Measurements from ENCODE around the gene CNOT9.

Gene CNOT9

DNA sequence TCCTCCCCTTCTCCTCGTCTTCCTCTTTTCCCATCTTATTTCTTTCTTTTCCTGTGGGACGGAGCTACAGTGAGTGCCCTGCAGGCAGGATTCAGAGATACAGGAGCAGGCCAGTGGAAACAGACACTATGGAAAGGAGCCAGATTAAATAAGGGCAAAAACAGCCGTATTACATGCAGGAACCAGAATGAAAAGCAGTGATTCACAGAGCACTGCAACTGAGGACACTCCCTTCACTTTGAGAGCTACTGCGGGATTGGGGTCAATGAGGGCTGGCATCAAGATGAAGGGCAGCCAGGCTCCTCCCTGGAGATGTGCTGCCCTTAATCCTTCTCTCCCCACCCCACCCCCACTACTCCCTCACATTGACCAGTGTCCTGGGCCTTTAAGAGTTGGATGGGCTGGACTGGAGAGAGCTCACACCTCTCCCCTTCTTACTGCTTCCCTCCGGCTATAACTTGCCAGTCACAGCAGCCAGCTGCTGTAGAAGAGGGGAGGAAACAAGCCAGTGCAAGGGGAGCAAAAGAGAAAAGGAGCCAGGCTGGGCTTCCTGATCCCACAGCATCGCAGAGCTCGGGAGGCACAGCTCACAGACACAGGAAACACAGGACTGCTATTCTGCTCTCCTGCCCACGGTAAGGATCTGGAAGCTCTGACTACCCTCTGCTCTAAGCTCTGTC is 38.9 kb downstream of the CNOT9 start, which contains the start of gene PLCD4:
TSS of gene PLCD4 (plus strand) at position 464 of the 680 bp plus-strand sequence. CDS start 7,841 bp downstream, outside the sequence.
- no peak within 1 kb of the TSS for H3K27ac Mint-ChIP-seq
- peaks cover 2% of the 10 kb centered on the region for H3K9me3 Mint-ChIP-seq
- DNase-seq (ENCODE audit: low spot score in 2 of 2) (no peak), ATAC-seq (ENCODE audit: low read depth) (no peak)
- H3K4me1 Mint-ChIP-seq, result peaks cover 2% of the 10 kb centered on the region
- H3K4me3 Mint-ChIP-seq, result no peak within 1 kb of the TSS
- peaks cover 2% of the 10 kb centered on the region for H3K36me3 Mint-ChIP-seq
- H3K27me3 Mint-ChIP-seq, result peaks cover 8% of the 10 kb centered on the region

- H3K4me3 Mint-ChIP-seq, result no peak overlapping the region
- peaks cover 4% of the 10 kb centered on the region for H3K27me3 Mint-ChIP-seq
- H3K36me3 Mint-ChIP-seq, result no peaks in the 10 kb centered on the region
- no peak for DNase-seq (ENCODE audit: low spot score in 2 of 2)
- no peak for ATAC-seq (ENCODE audit: low read depth)
- H3K27ac Mint-ChIP-seq, result no peak overlapping the region
- H3K4me1 Mint-ChIP-seq, result no peaks in the 10 kb centered on the region
- no peaks in the 10 kb centered on the region for H3K9me3 Mint-ChIP-seq
Observed at GRCh38 chr2:218615868-218616315, 47.3 kb downstream of the CNOT9 start.

- ATAC-seq (ENCODE audit: low read depth) (no peak), DNase-seq (ENCODE audit: low spot score in 2 of 2) (no peak)
- peaks cover 1% of the 10 kb centered on the region for H3K36me3 Mint-ChIP-seq
- H3K9me3 Mint-ChIP-seq, result no peaks in the 10 kb centered on the region
- no peak overlapping the region for H3K27ac Mint-ChIP-seq
- H3K4me3 Mint-ChIP-seq, result no peak overlapping the region
- H3K27me3 Mint-ChIP-seq, result peaks cover 8% of the 10 kb centered on the region
- peaks cover 3% of the 10 kb centered on the region for H3K4me1 Mint-ChIP-seq
Observed at GRCh38 chr2:218618102-218618860, 49.6 kb downstream of the CNOT9 start.

- no peak for ATAC-seq (ENCODE audit: low read depth)
- Mint-ChIP-seq H3K9me3 (no peaks in the 10 kb centered on the region), H3K27me3 (peaks cover 8% of the 10 kb centered on the region)
Observed at GRCh38 chr2:218621007-218621406, 52.4 kb downstream of the CNOT9 start.

GRCh38 chr2:218622606-218623365 is 54.1 kb downstream of the CNOT9 start:
- Mint-ChIP-seq H3K4me1 (peaks cover 3% of the 10 kb centered on the region), H3K27ac (no peak overlapping the region), H3K9me3 (no peaks in the 10 kb centered on the region), H3K27me3 (peaks cover 8% of the 10 kb centered on the region), H3K4me3 (no peak overlapping the region), H3K36me3 (peaks cover 1% of the 10 kb centered on the region)
- DNase-seq (ENCODE audit: low spot score in 2 of 2), result no peak
- ATAC-seq (ENCODE audit: low read depth), result no peak

More at GRCh38 chr2:218621007-218621406, 52.4 kb downstream of the CNOT9 start:
- Mint-ChIP-seq H3K4me3 (no peak overlapping the region), H3K4me1 (peaks cover 3% of the 10 kb centered on the region), H3K27ac (no peak overlapping the region), H3K36me3 (peaks cover 1% of the 10 kb centered on the region)
- DNase-seq (ENCODE audit: low spot score in 2 of 2), result no peak

DNA sequence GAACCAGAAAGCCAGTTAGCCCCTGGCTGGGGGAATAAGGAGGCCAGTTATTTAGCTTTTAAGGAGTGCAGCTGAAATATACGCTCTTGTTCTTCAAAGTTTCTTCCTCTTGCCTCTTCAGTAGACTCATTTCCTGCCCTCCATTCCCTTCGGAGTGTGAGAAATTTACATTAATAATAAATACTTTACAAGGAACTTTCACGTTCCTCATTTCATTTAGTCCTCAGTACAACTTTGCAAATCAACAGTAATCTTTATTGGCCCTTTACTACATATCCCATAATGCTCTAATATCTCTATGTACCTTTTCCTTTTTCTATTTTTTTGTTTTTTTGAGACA is 54.7 kb downstream of the CNOT9 start:
- peaks cover 8% of the 10 kb centered on the region for H3K27me3 Mint-ChIP-seq
- H3K4me3 Mint-ChIP-seq, result no peak overlapping the region
- H3K27ac Mint-ChIP-seq, result no peak overlapping the region
- no peaks in the 10 kb centered on the region for H3K9me3 Mint-ChIP-seq
- H3K4me1 Mint-ChIP-seq, result peaks cover 3% of the 10 kb centered on the region
- no peak for ATAC-seq (ENCODE audit: low read depth)
- H3K36me3 Mint-ChIP-seq, result peaks cover 1% of the 10 kb centered on the region
- DNase-seq (ENCODE audit: low spot score in 2 of 2), result no peak

- no peak for ATAC-seq (ENCODE audit: low read depth)
- H3K27ac Mint-ChIP-seq, result no peak overlapping the region
Observed at GRCh38 chr2:218626369-218626768, 57.7 kb downstream of the CNOT9 start.

DNA sequence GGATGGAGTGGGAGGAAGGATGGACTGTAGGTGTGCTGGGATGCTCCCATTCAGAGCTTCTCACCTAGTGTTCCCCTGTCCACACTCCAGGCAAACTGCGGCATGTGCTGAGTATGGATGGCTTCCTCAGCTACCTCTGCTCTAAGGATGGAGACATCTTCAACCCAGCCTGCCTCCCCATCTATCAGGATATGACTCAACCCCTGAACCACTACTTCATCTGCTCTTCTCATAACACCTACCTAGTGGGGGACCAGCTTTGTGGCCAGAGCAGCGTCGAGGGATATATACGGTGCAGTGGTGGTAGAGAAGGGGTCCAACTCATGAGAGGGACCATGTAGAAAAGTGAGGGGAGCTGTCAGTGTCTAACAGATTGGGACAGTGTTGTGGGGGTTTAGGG is 59.3 kb downstream of the CNOT9 start:
- Mint-ChIP-seq H3K9me3 (no peaks in the 10 kb centered on the region), H3K27ac (no peak overlapping the region), H3K4me3 (no peak overlapping the region), H3K27me3 (no peaks in the 10 kb centered on the region), H3K36me3 (no peaks in the 10 kb centered on the region), H3K4me1 (no peaks in the 10 kb centered on the region)
- ATAC-seq (ENCODE audit: low read depth) (no peak), DNase-seq (ENCODE audit: low spot score in 2 of 2) (no peak)

More at GRCh38 chr2:218626369-218626768, 57.7 kb downstream of the CNOT9 start:
- H3K4me3 Mint-ChIP-seq, result no peak overlapping the region
- DNase-seq (ENCODE audit: low spot score in 2 of 2), result no peak
- H3K27me3 Mint-ChIP-seq, result peaks cover under 1% of the 10 kb centered on the region
- H3K36me3 Mint-ChIP-seq, result no peaks in the 10 kb centered on the region
- no peaks in the 10 kb centered on the region for H3K4me1 Mint-ChIP-seq
- no peaks in the 10 kb centered on the region for H3K9me3 Mint-ChIP-seq

DNA sequence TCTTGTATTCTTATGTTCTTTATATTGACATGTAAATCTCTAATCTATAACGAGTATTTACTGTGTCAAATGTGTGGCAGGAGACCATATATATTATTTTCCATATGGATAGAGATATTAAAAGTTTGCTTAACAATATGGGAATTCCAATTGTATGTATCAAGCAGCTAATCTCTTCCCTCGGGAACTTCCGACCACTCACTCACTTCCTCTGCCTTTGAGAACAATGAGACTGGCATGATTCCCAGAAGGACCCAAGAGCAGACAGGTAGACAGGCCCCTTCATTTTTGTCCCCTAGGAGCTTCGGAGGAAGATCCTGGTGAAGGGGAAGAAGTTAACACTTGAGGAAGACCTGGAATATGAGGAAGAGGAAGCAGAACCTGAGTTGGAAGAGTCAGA is 63.2 kb downstream of the CNOT9 start:
- no peaks in the 10 kb centered on the region for H3K27me3 Mint-ChIP-seq
- no peaks in the 10 kb centered on the region for H3K4me1 Mint-ChIP-seq
- H3K36me3 Mint-ChIP-seq, result peaks cover 6% of the 10 kb centered on the region
- no peak for DNase-seq (ENCODE audit: low spot score in 2 of 2)
- ATAC-seq (ENCODE audit: low read depth), result no peak
- no peak overlapping the region for H3K27ac Mint-ChIP-seq
- H3K9me3 Mint-ChIP-seq, result no peaks in the 10 kb centered on the region
- no peak overlapping the region for H3K4me3 Mint-ChIP-seq

GRCh38 chr2:218635719-218636118 is 67.1 kb downstream of the CNOT9 start:
- no peak overlapping the region for H3K4me3 Mint-ChIP-seq
- no peaks in the 10 kb centered on the region for H3K27me3 Mint-ChIP-seq
- no peak overlapping the region for H3K27ac Mint-ChIP-seq
- DNase-seq (ENCODE audit: low spot score in 2 of 2) (no peak), ATAC-seq (ENCODE audit: low read depth) (no peak)
- H3K9me3 Mint-ChIP-seq, result no peaks in the 10 kb centered on the region
- H3K4me1 Mint-ChIP-seq, result no peaks in the 10 kb centered on the region
- peaks cover 22% of the 10 kb centered on the region for H3K36me3 Mint-ChIP-seq

GRCh38 chr2:218638372-218638771 is 69.7 kb downstream of the CNOT9 start:
- no peaks in the 10 kb centered on the region for H3K9me3 Mint-ChIP-seq
- DNase-seq (ENCODE audit: low spot score in 2 of 2) (no peak), ATAC-seq (ENCODE audit: low read depth) (no peak)
- no peak overlapping the region for H3K27ac Mint-ChIP-seq
- H3K27me3 Mint-ChIP-seq, result no peaks in the 10 kb centered on the region
- peaks cover 22% of the 10 kb centered on the region for H3K36me3 Mint-ChIP-seq
- no peaks in the 10 kb centered on the region for H3K4me1 Mint-ChIP-seq
- H3K4me3 Mint-ChIP-seq, result no peak overlapping the region

- H3K36me3 Mint-ChIP-seq, result peaks cover 22% of the 10 kb centered on the region
Observed at GRCh38 chr2:218642121-218642656, 73.5 kb downstream of the CNOT9 start.

DNA sequence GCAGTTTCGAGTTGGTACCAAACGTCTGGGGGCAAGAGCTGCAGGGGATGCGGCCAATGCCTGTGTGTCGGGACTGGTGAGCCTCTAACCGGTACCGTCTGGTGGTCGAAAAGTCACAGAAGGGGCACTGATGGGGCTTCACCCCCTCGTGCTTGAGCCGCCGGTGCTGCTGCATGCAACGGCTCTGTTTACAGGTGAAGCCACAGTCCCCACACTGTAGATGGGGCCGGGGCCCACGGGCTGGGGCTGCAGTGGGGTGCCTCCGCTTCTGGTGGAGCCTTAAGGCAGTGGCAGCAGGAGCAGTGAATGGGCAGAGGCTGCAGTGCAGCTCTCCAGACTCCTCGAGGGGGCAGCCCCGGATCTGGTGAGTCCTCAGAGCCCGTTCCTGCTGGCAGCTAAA is 74.1 kb downstream of the CNOT9 start:
- H3K27me3 Mint-ChIP-seq, result no peaks in the 10 kb centered on the region
- ATAC-seq (ENCODE audit: low read depth) (no peak), DNase-seq (ENCODE audit: low spot score in 2 of 2) (no peak)
- no peak overlapping the region for H3K27ac Mint-ChIP-seq
- H3K4me1 Mint-ChIP-seq, result no peaks in the 10 kb centered on the region
- peaks cover 18% of the 10 kb centered on the region for H3K36me3 Mint-ChIP-seq
- H3K4me3 Mint-ChIP-seq, result no peak overlapping the region
- no peaks in the 10 kb centered on the region for H3K9me3 Mint-ChIP-seq

More at GRCh38 chr2:218642121-218642656, 73.5 kb downstream of the CNOT9 start:
- no peak for DNase-seq (ENCODE audit: low spot score in 2 of 2)
- H3K4me1 Mint-ChIP-seq, result no peaks in the 10 kb centered on the region
- no peaks in the 10 kb centered on the region for H3K9me3 Mint-ChIP-seq
- H3K27ac Mint-ChIP-seq, result no peak overlapping the region
- ATAC-seq (ENCODE audit: low read depth), result no peak
- H3K27me3 Mint-ChIP-seq, result no peaks in the 10 kb centered on the region
- no peak overlapping the region for H3K4me3 Mint-ChIP-seq
